ENCODE data around the gene SPRED2.

SPRED2 gene

GRCh38 chr2:65296971-65297370 is 135.4 kb downstream of the SPRED2 start:
- TF ChIP-seq, protein P1, sequence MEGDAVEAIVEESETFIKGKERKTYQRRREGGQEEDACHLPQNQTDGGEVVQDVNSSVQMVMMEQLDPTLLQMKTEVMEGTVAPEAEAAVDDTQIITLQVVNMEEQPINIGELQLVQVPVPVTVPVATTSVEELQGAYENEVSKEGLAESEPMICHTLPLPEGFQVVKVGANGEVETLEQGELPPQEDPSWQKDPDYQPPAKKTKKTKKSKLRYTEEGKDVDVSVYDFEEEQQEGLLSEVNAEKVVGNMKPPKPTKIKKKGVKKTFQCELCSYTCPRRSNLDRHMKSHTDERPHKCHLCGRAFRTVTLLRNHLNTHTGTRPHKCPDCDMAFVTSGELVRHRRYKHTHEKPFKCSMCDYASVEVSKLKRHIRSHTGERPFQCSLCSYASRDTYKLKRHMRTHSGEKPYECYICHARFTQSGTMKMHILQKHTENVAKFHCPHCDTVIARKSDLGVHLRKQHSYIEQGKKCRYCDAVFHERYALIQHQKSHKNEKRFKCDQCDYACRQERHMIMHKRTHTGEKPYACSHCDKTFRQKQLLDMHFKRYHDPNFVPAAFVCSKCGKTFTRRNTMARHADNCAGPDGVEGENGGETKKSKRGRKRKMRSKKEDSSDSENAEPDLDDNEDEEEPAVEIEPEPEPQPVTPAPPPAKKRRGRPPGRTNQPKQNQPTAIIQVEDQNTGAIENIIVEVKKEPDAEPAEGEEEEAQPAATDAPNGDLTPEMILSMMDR (IDR thresholded peaks at IDR 0.05): no peak

DNA sequence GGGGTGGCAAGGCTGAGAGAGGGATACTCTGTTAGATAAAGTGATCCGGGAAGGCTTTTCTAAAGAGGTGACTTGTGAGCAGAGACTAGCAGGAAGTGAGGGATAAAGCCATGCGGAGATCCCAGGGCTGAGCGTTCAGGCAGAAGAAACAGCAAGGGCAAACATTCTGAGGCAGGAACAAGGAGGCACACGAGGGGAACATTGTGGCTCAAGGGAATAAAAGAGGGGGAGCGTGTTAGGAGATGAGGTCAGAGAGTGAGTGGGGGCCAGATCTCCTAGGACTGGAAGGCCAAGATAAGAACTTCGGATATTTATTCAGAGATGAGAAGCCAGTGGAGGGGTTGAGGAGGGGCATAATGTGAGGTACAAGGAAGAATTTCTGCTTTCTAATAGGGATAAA is 137.7 kb downstream of the SPRED2 start:
- TF ChIP-seq, protein P1 (IDR thresholded peaks at IDR 0.05): no peak

DNA sequence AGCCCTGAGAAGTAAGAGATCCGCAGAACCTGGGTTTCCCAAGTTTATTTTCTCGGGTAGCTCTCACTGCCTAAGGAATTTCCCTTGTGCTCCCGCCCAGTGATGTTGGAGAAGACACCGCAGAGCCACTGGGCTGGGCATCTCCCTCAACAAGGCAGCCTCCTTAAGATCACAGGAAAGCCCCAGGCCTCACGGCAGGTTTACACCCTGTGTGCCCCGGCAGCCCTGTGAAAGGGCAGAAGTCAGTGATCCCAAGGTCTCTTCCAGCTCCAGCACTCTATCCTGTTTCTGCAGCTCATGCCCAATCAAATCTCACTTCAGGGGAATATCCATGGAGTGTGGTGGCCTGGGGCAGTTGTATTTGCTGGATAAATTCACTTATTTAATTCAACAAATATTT is 138.3 kb downstream of the SPRED2 start:
- TF ChIP-seq, protein P1 (IDR thresholded peaks at IDR 0.05): no peak

DNA sequence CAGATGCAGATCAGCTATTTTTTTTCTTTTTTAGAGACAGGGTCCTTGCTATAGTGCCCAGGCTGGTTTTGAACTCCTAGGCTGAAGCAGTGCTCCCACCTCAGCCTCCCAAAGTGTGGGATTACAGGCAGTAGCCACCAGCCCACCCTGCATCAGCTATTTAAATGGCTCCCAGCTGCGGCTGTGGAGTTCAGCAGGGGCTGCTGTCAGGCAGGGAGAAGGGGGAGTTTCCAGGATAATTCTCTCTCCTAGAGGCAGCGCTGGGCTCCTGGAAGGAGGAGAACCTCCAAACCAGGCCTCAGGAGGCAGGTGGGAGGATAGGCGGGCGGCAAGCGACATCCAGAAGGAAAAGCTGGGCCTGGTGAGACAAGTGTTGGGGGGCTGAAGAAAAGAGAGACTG is 139.0 kb downstream of the SPRED2 start:
- TF ChIP-seq, protein P1 (IDR thresholded peaks at IDR 0.05): no peak

DNA sequence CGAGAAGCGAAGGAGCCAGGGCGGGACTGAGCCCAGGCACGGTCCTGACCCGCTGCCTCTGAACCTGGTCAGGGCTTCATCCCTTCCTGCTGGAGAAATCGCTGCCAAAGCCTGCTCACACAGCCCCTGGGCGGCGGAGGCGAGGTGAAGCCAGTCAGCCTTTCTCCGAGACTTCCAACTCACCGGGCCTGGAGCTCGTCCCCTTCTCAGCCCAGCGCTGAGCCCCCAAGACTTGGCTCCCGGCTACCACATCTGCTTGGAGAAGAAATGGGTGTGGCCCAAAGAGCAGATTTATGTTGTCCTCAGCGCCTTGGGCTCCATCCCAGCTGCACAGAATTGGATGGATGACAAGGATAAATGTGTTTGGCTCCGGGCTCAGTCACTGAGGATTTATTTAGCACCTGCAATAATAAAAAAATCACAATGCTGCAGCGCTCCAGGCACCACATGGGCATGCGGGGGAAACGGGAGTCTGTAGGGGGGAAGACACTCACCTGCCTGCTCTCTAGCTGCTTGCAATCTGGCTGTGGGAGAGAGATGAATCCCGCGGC is 139.9 kb downstream of the SPRED2 start:
- TF ChIP-seq, protein P1 (IDR thresholded peaks at IDR 0.05): no peak

- TF ChIP-seq, protein P1 (IDR thresholded peaks at IDR 0.05): no peak
Measured at GRCh38 chr2:65292106-65292400, 140.3 kb downstream of the SPRED2 start.

DNA sequence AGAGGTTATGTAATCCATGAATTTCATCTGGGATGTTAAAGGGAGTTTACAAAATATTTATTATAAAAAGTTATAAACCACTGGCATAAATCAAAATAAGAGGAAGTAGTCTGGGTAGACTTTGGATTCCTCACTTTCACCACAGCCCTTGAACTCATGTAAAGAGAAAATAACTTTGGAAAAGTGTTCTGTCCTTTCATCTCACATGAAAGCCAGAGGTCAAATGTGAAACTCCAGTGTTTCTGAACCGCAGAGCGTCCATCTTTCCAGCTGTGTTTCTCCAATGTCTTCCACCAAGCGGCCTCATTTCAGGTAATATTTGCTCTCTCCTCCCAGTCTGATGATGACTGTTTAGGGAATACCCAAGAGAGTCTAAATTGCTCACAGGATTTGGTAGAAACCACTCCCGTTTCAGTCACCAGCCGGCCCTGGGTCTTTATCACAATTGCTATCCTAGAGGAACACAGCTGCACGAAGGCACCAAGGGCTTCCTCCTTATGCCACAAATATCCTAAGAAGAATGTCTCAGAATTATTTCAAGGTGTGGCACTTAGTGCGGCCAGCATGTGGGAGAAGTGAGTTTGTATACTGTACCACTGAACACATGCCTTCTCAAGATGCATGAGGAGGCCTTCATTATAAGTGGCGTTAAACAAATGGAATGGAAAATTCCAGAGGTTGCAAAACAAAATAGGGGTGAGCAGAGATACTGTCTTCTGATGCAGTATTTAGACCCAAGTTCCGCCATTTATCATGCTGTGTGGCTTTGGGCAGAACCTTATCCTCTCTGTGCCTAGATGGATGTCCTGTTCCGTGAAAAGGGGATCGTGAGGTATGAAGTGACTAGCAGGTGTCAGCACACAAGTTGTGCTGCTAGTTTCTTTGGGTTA is 140.9 kb downstream of the SPRED2 start:
- TF ChIP-seq, protein P1 (IDR thresholded peaks at IDR 0.05): no peak

All from LNCAP (cell line).